HG03066 (cell line): ENCODE data around the gene RHOXF1.
"Not testable (repeated sequence)": the region's sequence is repeated elsewhere in the genome, so short reads cannot be mapped to it uniquely, and the experiment has no call there.

ENCODE experiments used
- ATAC-seq: cut with Tn5 transposase; IDR thresholded peaks from one replicate; pipeline ENCODE4 v1.9.1; 2021; ENCODE audit warnings: low read depth; ENCODE audit not compliant: unreplicated experiment

RHOXF1 gene

GRCh38 chrX:120087289-120088017, 28.3 kb downstream of the RHOXF1 start:
- ATAC-seq: no peak

- ATAC-seq: not testable (repeated sequence)
Measured at GRCh38 chrX:120085553-120086185, 30.0 kb downstream of the RHOXF1 start.

DNA sequence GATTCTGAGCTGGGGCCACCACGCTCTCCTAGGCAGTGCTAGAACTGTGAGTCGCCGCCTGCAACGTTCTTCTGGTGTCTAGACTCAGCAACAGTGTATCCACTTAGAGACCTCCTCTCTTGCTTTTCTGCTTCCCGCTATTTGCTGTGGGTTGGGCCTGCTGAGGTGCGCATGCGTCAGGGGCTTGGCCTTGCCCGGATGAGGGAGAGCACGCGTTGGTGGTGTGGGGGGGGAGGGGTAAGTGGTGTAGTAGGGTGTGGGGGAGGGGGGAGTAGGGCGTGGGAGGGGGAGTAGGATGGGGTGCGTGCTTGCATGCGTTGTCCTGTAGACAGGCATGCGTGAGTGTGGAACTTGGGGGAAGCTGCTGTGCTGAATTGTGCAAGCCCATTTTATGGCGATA, 38.1 kb downstream of the RHOXF1 start, which contains the start of gene RHOXF2B:
Gene RHOXF2B, minus strand, starts transcription at position 101 of the 400 bp plus-strand sequence. CDS start 138 bp downstream, outside the sequence.
- not testable (repeated sequence) for ATAC-seq

- not testable (repeated sequence) for ATAC-seq
Measured at GRCh38 chrX:120066169-120066568, 49.5 kb downstream of the RHOXF1 start.
